ENCODE measurements around the gene LEPROT.
"Not testable (repeated sequence)": the region's sequence is repeated elsewhere in the genome, so short reads cannot be mapped to it uniquely, and the experiment has no call there.

LEPROT gene, protein sequence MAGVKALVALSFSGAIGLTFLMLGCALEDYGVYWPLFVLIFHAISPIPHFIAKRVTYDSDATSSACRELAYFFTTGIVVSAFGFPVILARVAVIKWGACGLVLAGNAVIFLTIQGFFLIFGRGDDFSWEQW

DNA sequence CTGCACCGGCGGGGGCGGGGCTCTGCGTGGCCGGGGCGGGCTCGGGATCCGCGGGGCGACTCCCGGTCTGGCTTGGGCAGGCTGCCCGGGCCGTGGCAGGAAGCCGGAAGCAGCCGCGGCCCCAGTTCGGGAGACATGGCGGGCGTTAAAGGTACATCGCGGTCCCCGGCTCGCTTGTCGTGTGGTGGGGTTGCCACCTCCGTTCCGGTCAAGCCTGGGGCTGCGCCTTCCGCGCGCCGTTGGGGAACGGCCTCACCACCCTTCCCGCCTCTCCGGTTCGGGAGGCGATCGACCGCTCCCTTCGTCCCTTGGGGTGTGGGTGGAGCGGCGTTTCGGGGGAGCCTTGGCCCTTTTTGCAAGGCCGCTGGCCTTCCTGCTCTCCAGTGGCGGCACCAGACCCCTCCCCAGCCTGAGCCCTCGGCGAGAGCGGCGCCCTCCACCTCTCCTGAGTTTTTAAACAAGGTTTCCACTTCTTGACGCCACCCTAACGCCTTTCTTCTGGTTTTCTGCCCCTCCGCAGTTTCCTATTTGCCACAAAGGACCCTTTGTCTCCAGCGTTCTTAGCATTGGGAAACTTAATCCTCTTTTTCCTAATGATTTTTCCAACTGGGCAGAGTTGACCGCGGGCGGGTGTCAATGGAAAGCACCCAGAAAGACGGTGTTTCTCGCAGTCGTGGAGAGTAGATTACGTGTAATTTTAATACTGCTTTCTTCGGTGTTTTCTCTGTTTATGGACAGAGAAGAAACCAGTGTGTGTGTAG, at the start of gene LEPROT, which contains the start of gene LEPR:
TSS of gene LEPROT (plus strand) at position 79 of the 761 bp plus-strand sequence. CDS start at position 136, 57 bp downstream.
TSS of gene LEPR (plus strand) at position 79 of the 761 bp plus-strand sequence. CDS start 144,898 bp downstream, outside the sequence.
- DNase-seq (ENCODE audit: low read depth) = no peak

DNA sequence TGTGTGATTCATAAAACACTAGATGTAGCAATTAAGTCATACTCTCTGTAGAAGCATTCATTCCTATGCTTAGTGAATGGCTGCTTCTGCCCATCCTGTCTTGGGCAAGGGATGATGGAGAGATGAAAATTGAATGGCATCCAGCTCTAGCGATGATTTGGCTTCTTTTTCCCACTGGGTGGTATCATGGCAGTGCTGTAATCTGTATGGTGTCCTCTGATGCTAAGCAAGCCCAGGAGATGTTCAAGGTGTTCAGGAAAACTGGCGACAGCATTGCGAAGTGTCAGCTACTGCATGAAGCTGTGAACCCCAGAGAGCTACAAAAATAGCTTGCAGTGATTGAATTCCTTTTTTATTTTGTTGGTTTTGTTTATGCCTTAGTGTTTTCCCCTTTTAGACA, 48.9 kb upstream of the LEPROT start:
- DNase-seq (ENCODE audit: low read depth) = no peak

DNA sequence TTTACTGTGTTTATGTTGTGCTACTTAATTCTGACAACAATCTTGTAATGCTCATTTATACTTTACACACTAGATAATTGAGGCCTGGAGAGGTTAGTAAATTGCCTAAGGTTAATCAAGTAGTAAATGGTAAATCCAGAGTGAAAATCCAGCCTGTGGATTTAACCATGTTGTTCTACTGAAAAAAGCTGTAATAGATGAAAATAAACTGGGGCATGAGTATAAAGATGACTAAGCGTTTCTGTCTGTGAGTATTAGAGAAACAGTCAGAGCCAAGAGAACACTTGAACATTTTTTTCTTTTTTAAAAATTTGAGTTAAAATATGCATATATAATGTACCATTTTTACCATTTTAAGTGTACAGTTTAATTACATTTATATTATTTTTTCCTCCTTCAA, 47.9 kb upstream of the LEPROT start:
- DNase-seq (ENCODE audit: low read depth) = no peak

DNA sequence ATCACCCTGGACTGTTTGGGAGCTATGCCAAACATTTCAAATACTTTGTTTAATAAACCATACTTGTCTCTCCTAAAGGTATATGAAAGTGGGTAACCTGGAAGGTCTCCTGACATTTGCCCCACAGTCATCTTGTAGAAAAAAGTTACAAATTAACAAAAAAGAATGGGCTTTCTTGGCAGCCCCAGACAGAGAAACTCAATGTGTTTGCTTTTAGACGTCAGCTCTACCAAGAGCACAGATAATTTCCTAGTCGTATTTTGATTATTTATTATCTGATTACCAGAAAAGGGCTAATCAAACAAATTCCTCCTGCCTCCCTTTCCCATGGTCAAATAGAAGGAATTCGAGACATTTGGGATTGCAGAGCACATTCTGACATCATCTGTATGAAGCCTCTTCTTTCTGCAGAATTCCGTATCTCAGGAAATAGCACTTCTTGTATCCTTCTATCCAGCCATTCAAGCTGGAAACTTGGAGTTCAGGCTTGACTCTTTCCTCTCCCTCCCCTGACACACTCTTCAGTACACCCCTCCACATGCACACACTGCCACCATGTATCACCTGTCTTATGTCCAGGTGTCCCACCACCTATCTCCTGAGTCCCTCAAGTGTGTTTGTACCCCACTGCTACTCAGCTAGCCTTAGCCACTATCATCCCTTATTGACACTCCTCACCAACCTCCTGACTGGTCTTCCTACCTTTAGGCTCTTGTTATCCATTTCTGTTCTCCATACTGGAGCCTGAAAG, 42.8 kb upstream of the LEPROT start:
- no peak for DNase-seq (ENCODE audit: low read depth)

DNA sequence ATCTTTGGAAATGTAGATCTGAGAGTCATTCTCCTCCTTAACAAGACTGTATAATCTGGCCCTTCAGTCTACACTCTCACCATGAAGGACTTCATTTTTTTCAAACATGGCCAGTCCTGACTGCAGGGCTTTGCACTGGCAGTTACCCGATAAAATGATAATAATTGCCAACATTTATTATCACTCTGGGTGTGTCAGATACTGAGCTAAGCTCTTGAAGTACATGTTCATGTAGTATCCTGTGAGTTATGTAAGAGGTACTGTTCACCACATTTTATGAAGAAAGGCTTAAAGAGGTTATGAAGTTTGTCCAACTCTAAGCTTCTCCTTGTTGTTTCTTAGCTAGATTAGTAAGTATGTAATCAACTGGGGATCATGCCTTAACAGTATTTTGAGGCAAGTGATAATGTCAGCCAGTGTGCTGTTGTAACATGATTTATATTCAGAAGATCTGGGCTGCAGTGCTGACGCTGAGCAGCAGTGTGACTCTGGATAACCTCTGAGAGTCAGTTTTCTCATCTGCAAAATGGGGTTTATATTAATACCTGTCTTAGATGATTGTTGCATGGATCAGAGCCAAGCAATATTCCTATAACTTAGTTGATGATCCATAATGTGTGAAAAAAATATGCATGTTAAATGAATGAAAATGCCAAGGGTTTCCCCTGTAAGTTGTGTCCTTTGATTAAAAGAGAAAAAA, 42.1 kb upstream of the LEPROT start:
- no peak for DNase-seq (ENCODE audit: low read depth)

DNA sequence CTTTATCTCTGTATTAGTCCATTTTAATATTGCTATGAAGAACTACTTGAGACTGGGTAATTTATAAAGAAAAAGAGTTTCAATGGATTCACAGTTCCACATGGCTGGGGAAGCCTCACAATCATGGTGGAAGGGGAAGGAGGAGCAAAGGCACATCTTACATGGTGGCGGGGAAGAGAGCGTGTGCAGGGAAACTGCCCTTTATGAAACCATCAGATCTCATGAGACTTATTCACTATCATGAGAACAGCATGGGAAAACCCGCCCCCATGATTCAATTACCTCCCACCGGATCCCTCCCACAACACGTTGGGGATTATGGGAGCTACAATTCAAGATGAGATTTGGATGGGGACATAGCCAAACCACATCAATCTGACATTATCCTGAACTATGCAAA, 36.0 kb upstream of the LEPROT start:
- not testable (repeated sequence) for DNase-seq (ENCODE audit: low read depth)

DNA sequence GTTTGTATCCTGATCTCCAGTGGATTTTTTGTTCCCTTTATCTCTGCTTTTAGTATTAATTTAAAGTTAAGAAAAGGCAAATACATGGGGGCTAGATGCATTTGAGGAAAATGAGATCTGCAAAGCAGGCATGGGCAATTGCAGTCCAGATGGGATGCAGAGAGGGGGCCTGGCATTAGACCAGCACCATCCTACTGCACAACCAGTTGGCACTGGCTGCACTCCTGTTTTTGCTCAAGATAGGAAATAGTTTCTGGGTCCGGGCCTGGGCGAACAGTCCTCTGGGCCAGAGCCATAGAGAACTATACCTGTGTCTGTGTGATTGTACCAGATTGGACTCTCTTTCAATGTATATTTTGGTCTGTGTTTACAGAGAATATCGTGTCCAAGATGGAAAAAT, 34.0 kb upstream of the LEPROT start:
- no peak for DNase-seq (ENCODE audit: low read depth)

DNA sequence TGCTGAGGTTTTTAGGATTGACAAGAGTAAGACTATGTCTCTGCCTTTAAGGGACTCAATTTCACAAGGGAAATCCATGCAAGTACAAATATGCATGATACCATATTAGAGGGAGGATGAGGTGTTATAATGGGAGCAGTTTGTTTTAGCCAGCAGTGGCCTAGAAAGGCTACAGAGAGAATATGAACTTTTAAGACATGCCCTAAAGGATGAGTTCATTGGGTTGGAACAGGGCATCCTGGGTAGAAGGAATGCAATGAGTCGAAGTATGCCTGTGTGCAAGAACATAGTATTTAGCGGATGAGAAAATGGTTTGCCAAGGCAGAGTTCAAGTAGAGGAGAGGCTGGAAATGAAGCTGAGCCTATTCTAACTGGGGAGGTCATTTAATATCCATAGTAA, 32.6 kb upstream of the LEPROT start:
- no peak for DNase-seq (ENCODE audit: low read depth)

DNA sequence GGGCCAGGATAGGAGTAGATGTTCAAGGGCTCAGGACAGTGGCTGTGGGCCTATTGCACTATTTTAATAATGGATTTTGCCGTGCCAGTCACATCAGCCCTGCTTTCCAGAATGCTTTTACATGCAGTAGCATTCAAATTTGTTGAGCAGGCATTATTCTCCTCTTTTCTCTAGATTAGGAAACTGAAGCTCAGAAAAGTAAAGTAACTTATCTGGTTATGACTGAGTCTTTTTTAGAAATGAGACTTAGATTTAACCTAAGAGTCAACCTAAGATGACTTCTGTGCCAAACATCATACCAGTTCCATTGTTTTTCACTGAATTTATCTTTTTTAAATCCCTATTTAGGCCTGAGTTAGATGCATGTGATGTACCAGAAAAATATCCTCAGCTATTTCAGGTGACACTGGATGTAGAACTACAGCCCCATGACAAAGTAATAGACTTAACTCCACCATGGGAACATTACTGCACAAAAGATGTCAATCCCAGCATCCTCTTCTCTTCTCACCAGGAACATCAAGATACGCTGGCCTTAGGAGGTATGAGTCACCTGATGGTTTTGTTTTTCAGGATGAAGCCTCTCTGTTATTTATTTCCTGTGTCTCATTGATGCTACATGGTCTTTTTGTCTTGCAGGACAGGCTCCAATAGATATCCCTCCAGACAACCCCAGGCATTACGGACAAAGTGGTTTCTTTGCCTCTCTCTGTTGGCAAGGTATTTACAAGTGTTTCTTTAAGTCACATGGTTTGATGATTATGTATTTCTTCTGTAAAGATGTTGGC, 31.4 kb upstream of the LEPROT start:
- DNase-seq (ENCODE audit: low read depth) = no peak

DNA sequence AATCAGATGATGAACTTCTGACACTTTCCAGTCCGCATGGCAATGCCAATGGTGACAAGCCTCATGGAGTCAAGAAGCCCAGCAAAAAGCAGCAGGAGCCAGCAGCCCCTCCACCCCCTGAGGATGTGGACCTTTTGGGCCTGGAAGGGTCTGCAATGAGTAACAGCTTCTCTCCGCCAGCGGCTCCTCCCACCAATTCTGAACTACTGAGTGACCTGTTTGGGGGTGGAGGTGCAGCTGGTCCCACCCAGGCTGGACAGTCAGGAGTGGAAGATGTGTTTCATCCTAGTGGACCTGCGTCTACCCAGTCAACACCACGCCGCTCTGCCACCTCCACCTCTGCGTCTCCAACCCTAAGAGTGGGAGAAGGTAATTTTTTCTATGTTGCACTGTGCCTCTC, 28.0 kb upstream of the LEPROT start:
- no peak for DNase-seq (ENCODE audit: low read depth)

DNA sequence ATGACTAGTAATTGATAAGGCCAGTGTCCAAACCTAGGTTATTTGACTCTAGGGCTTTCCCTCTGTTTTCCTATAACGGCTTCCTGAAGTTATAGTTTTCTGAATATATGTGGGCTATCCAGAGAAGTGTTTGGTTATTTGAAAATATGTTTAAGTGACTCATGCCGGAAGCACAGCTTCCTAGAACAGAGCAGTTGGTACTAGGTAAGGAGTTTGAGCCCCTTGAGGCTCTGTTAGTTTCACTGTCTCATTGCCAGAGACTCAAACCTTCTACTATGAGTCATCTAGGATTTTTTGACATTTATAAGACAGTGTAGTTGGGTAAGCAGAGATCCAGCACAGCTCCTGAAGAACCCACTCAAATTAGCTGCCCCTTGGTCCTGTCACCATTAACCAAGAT, 27.1 kb upstream of the LEPROT start:
- DNase-seq (ENCODE audit: low read depth) = no peak

DNA sequence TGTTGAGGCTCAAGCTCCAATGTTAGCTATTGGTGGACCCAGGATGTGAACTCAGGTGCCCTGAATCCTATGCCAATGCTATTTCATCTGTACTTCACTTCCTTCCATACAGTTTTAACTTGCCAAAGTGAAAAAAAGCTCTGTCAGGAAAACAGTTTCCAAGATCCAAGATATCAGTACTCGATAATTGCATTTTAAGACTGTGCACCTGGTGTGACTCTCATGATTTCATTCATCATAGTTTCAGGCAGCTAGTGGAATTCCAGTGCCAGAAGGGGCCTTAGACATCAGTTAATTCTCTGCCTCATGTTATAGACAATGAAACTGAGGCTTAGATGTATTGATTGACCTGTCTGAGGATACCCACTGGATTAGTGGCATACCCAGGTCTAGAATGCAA, 26.5 kb upstream of the LEPROT start:
- DNase-seq (ENCODE audit: low read depth) = no peak

DNA sequence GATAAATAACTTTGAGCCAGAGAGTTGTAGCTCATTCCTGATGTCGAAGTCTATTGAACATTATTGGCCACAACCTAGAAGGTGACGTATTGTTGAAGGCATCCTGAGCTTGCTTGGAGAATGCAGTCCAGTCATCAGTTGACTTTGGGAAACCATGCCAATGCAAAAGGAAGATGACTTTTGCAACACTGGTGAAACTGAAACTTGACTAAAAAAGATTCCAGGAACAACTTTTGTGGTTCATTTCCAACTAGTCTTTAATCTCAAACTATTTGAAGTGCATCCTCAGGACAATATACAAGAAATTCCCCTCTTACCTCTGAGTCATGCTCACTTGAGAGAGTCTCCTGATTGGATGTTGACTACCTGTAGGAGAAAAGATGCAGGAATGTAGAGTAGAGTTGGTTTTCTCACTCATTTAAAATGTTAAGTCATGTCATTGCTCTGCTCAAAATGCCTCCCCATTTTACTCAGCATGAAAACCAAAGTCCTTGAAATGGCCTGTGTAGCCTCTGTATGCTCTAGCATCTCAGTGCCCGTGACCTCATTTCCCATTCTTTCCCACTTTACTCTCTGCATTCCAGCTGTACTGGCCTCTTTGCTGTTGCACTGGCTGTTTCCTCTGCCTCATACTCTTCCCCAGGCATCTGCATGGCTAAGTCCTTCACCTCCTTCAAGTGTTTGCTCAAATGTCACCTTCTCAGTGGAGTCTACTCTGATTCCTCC, 24.4 kb upstream of the LEPROT start:
- no peak for DNase-seq (ENCODE audit: low read depth)

DNA sequence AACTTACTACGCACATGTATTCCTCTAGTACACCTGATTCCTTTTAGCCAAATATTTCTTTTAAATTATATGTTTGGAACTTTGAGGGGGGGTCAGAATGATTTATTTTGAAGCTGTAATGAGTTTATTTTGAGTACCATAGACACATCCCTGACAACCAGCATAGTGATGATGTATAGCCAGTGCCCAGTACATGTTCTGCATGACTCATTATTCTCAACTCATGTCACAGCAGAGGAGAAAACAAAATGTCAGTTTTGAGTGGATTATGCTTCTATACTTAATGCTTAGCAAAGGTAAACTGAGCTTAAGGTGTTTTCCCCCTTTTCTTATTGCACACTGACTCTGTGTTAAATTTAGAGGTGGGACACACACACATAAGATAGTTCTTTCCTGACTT, 22.4 kb upstream of the LEPROT start:
- no peak for DNase-seq (ENCODE audit: low read depth)

DNA sequence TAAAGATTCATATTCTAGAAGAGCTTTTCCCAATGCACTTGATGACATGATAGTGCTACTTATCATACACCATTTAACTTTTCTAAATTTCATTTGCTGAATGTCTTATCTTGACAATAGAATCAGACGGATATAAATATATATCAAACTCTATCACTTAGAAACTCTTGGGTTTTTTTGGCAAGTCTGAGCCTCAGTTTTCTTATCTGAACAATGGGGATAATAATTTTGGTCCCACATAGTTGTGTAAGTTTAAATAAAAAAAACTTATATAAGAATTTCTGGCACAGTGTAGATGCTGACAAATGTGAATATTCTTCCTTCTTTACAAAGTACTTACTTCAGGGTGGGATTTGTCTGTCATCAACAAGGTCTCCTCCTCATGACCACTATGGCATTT, 21.5 kb upstream of the LEPROT start:
- DNase-seq (ENCODE audit: low read depth) = no peak

DNA sequence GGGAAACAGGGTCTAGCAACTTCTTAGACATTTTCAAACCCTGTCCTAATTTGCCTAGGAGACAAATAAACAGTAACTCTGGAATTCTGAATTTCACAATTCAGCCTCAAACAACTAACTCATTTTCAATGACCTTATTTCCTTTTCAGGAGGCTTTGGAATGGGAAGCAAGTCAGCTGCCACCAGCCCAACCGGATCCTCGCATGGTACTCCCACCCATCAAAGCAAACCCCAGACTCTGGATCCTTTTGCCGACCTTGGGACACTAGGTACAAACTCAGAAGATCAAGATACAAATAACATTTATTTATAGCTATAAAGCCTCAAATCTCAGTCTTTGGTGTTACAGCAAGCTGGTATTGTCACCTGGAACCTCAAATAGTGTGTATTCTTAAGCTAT, 18.9 kb upstream of the LEPROT start:
- no peak for DNase-seq (ENCODE audit: low read depth)

DNA sequence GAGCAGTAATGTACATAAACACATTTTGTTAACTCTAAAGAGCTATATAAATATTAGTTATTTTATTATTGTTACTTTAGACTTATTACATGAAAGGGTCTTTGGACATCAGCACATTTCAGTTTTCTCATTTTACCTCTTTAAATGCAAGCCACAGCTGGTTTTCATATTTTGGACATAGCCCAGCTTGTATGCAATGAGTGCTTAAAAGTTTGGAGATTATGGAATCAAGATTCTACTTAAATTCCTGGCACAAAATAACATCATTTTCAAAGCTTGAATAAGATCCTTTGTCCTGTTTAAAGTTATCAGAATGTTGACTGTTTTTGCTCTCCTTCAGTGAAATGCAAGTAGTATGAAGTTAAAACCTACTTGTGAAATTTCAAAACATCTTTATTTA, 15.5 kb upstream of the LEPROT start:
- DNase-seq (ENCODE audit: low read depth) = no peak

DNA sequence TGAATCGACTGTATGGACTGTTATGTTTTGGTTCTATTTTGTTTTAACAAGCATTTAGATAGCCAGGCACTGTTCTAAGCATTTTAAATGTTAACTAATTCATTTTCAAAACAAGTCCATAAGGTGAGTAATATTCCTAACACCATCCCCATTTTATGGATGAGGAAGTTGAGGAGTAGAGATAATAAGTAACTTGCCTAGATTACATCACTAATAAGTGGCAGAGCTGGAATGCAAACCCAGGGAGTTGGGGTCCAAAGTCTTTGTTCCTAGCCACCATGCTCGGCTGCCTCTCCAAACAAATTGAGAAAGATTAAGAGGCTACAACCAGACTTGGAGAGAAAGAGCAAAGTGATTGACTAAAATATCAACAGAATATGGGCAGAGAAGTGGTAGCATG, 12.6 kb upstream of the LEPROT start:
- DNase-seq (ENCODE audit: low read depth) = no peak

DNA sequence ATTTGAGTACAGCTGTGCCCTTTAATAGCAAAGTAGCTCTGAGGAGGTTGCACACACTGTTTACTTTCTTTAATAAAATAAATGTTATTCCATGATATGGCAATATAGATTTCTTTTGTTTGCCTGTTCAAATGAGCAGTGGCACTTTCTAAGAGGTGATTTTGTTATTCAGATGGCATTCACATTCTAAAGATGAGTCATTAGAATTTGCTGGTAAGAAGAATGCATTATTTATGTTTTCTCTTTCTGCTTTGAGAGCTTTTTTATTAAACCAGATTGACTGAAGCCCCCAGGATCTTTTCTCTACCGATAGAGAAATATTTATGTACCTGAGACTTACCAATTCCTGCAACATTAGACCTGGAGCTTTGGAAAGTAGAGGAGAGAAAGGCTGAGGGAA, 11.2 kb upstream of the LEPROT start:
- DNase-seq (ENCODE audit: low read depth) = no peak

DNA sequence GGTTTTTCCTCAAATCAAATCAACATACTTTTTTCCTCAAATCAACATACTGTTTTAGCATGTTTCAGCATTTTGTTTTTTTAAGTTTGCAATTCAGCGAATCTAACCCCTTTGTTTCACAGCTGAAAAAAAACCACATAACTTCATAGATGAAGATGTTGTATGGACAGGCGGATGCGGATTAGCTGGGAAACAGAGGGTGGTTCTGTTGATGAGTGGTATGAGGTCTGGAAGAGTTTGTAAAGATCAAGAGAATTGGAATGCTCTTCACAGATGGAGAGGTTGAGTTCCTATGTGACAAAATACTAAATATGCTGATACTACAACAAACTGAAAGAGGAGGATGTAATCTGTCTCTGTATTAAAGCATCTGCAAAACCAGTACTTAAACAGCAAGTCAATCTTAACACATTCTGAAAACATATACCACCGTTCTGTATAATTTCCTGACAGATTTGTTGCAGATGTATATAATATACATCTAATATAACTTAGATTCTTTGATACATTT, 10.6 kb upstream of the LEPROT start:
- DNase-seq (ENCODE audit: low read depth) = no peak

Data from stimulated activated CD8-positive, alpha-beta memory T cell treated with anti-CD3 and anti-CD28 coated beads, Interleukin-12 subunit alpha, Interleukin-12 subunit beta, amount 100 ng/mL, for 4 hours (primary cell).